OCI-LY3 (cell line): ENCODE data around the gene SCGB1A1.

Source experiments
- H2AFZ ChIP-seq: fragments of 200-600, 300-600 bp; shearing (Covaris generic); 2 replicates; pipeline ENCODE4 v1.6.0; 2014; ENCODE audit warnings: antibody characterized with exemption, low read depth, low read length
- H3K27ac ChIP-seq: fragments of 200-600, 300-600 bp; sonication (generic); 2 replicates; pipeline ENCODE4 v1.5.1; 2014; ENCODE audit warnings: mild to moderate bottlenecking, low read length, moderate library complexity, mixed read lengths
- H3K27me3 ChIP-seq: fragments of 200-600, 300-600 bp; sonication (generic); 2 replicates; pipeline ENCODE4 v1.6.1; 2014; ENCODE audit warnings: low read depth, low read length, mixed read lengths
- H3K36me3 ChIP-seq: fragments of 200-600, 300-600 bp; sonication (generic); replicated peaks from 2 replicates; pipeline ENCODE3; 2014; ENCODE audit warnings: low read depth, low read length, mixed read lengths
- H3K4me1 ChIP-seq: fragments of 300-600, 200-600 bp; sonication (generic); 2 replicates; pipeline ENCODE4 v1.6.1; 2014; ENCODE audit warnings: low read length, mixed read lengths
- H3K4me2 ChIP-seq: fragments of 200-600, 300-600 bp; sonication (generic); 2 replicates; pipeline ENCODE4 v1.6.1; 2014; ENCODE audit warnings: low read length, mixed read lengths
- H3K4me3 ChIP-seq: fragments of 300-600, 200-600 bp; sonication (generic); 2 replicates; pipeline ENCODE4 v1.5.1; 2014; ENCODE audit warnings: antibody characterized with exemption, mild to moderate bottlenecking, low read length, moderate library complexity
- H3K79me2 ChIP-seq: fragments of 300-600, 200-600 bp; shearing (Covaris generic); 2 replicates; pipeline ENCODE4 v1.6.1; 2014; ENCODE audit warnings: mild to moderate bottlenecking, low read length, mixed read lengths
- H3K9ac ChIP-seq: fragments of 300-600, 200-600 bp; shearing (Covaris generic); 2 replicates; pipeline ENCODE4 v1.6.0; 2014; ENCODE audit warnings: mild to moderate bottlenecking, low read length, moderate library complexity
- H3K9me3 ChIP-seq: fragments of 200-600, 300-600 bp; shearing (Covaris generic); 2 replicates; pipeline ENCODE4 v1.6.1; 2014; ENCODE audit warnings: low read length, mixed read lengths; ENCODE audit not compliant: insufficient read depth
- H4K20me1 ChIP-seq: fragments of 200-600, 300-600 bp; sonication (generic); 2 replicates; pipeline ENCODE4 v1.6.1; 2016; ENCODE audit warnings: low read length, mixed read lengths; ENCODE audit not compliant: insufficient read depth
- CTCF ChIP-seq: fragments of 200-600, 300-600 bp; sonication (generic); IDR thresholded peaks from 2 replicates; pipeline ENCODE4 v1.5.1; 2014; ENCODE audit warnings: antibody characterized with exemption, low read length, low read depth
- EZH2phosphoT487 ChIP-seq: fragments of 200-600 bp; shearing (Covaris generic); IDR thresholded peaks from 2 replicates; pipeline ENCODE4 v1.6.1; 2018; ENCODE audit warnings: antibody characterized with exemption, mixed run types, low read depth

The SCGB1A1 gene

GRCh38 chr11:62461740-62462507 lies 43.1 kb downstream of the SCGB1A1 start:
- H3K27ac ChIP-seq, result no peak overlapping the region
- no peak overlapping the region for H3K9ac ChIP-seq
- TF ChIP-seq EZH2phosphoT487 (no peak), CTCF (no peak)
- H3K27me3 ChIP-seq, result peaks cover 13% of the 10 kb centered on the region
- H3K4me1 ChIP-seq, result peaks cover 22% of the 10 kb centered on the region
- 0 out of 2 replicates have a peak, but pooled peaks cover 3% of the 10 kb centered on the region for H4K20me1 ChIP-seq
- no peaks in the 10 kb centered on the region for H3K36me3 ChIP-seq
- no peak overlapping the region for H3K4me2 ChIP-seq
- no peak overlapping the region for H2AFZ ChIP-seq
- H3K9me3 ChIP-seq, result no peaks in the 10 kb centered on the region
- no peaks in the 10 kb centered on the region for H3K79me2 ChIP-seq
- no peak overlapping the region for H3K4me3 ChIP-seq

- H3K9me3 ChIP-seq, result no peaks in the 10 kb centered on the region
- peaks cover 22% of the 10 kb centered on the region for H3K4me1 ChIP-seq
- no peak overlapping the region for H2AFZ ChIP-seq
- H3K27ac ChIP-seq, result no peak overlapping the region
- no peak for TF ChIP-seq CTCF
- no peak for TF ChIP-seq EZH2phosphoT487
- no peak overlapping the region for H3K4me3 ChIP-seq
- H3K79me2 ChIP-seq, result no peaks in the 10 kb centered on the region
- peaks cover 13% of the 10 kb centered on the region for H3K27me3 ChIP-seq
- no peak overlapping the region for H3K4me2 ChIP-seq
- H3K36me3 ChIP-seq, result no peaks in the 10 kb centered on the region
- H3K9ac ChIP-seq, result no peak overlapping the region
- H4K20me1 ChIP-seq, result 0 out of 2 replicates have a peak, but pooled peaks cover 3% of the 10 kb centered on the region
These were observed 43.7 kb downstream of the SCGB1A1 start for GRCh38 chr11:62462508-62462892.

- Histone ChIP-seq H3K4me2 (no peak overlapping the region), H3K4me3 (no peak overlapping the region), H3K9ac (no peak overlapping the region), H3K36me3 (no peaks in the 10 kb centered on the region), H3K27me3 (peaks cover 13% of the 10 kb centered on the region), H3K9me3 (no peaks in the 10 kb centered on the region), H3K27ac (no peak overlapping the region), H3K4me1 (peaks cover 22% of the 10 kb centered on the region), H4K20me1 (0 out of 2 replicates have a peak, but pooled peaks cover 3% of the 10 kb centered on the region), H2AFZ (no peak overlapping the region), H3K79me2 (no peaks in the 10 kb centered on the region)
- TF ChIP-seq CTCF, result no peak
- TF ChIP-seq EZH2phosphoT487, result no peak
These were observed 44.3 kb downstream of the SCGB1A1 start for GRCh38 chr11:62463121-62463542.

GRCh38 chr11:62464655-62465054 lies 45.8 kb downstream of the SCGB1A1 start:
- Histone ChIP-seq H3K79me2 (no peaks in the 10 kb centered on the region), H3K27me3 (peaks cover 13% of the 10 kb centered on the region), H3K27ac (no peak overlapping the region), H3K9ac (no peak overlapping the region), H3K4me2 (peak overlapping the region; percentile 45), H4K20me1 (0 out of 2 replicates have a peak, but pooled peaks cover 3% of the 10 kb centered on the region), H3K36me3 (no peaks in the 10 kb centered on the region), H3K4me3 (peak overlapping the region; percentile 4; the same call in 1 of the 2 replicates), H3K9me3 (no peaks in the 10 kb centered on the region), H3K4me1 (peaks cover 22% of the 10 kb centered on the region), H2AFZ (no peak overlapping the region)
- TF ChIP-seq CTCF (peak; percentile 48), EZH2phosphoT487 (no peak)
